ENCODE measurements around the gene HOXA4.

- TF ChIP-seq CTCF (conservative IDR thresholded peaks at IDR 0.05) = no peak
- TF ChIP-seq ZFX (IDR thresholded peaks at IDR 0.05) = no peak
These were observed 22.9 kb downstream of the HOXA4 start for GRCh38 chr7:27107391-27108381.
